CD4-positive, alpha-beta T cell (primary cell): ENCODE measurements around the gene MVD. TPM values are rescaled to one million over a fixed set of nuclear protein-coding genes. Genes with fewer than 3 reads are reported as not detected.

Experiments
- ATAC-seq: fragments of 200-7000 bp; cut with Tn5 transposase; one replicate; pipeline ENCODE4 v1.10.0; 2022; ENCODE audit warnings: mild to moderate bottlenecking; ENCODE audit not compliant: poor library complexity
- CTCF ChIA-PET: fragments of 350-600 bp; sonication (Branson Sonifier 250); formaldehyde crosslinking; loops from one replicate; lab custom pipeline; 2021; ENCODE audit warnings: antibody characterized with exemption, inconsistent platforms; lab: Charles Lee
- POLR2A ChIA-PET: fragments of 350-600 bp; sonication (Branson Sonifier 250); formaldehyde crosslinking; loops from one replicate; lab custom pipeline; 2021; ENCODE audit warnings: antibody characterized with exemption, inconsistent platforms; lab: Charles Lee
- DNase-seq, 14 experiments: peaks; one replicate each; pipeline ENCODE4 v3.0.0-alpha.2; 2013 to 2020; ENCODE audit warnings: mixed read lengths in 2 of 14
- H3K27ac ChIP-seq, 2 donors: one replicate each; pipeline versions ENCODE4 v1.5.1 to v1.7.0; 2013; ENCODE audit warnings: low read length in 2 of 2, low read depth in 1 of 2, mild to moderate bottlenecking in 1 of 2
- H3K27me3 ChIP-seq, 2 experiments: 1 replicate in 1 of 2; 2 replicates in 1 of 2; pipeline versions ENCODE4 v1.6.1 to v1.7.0; 2013; ENCODE audit warnings: low read length in 2 of 2, control low read depth in 1 of 2, mild to moderate bottlenecking in 1 of 2, moderate library complexity in 1 of 2; ENCODE audit not compliant: insufficient read depth in 2 of 2, control insufficient read depth in 1 of 2
- H3K36me3 ChIP-seq: one replicate; pipeline ENCODE4 v1.6.1; 2013; ENCODE audit warnings: low read length, control low read depth; ENCODE audit not compliant: insufficient read depth
- H3K4me1 ChIP-seq: one replicate; pipeline ENCODE4 v1.6.1; 2013; ENCODE audit warnings: low read length, control low read depth; ENCODE audit not compliant: insufficient read depth
- H3K4me3 ChIP-seq: one replicate; pipeline ENCODE4 v1.5.1; 2013; ENCODE audit warnings: mild to moderate bottlenecking, low read length, moderate library complexity
- H3K9me3 ChIP-seq, 2 experiments: 1 replicate in 1 of 2; 2 replicates in 1 of 2; pipeline versions ENCODE4 v1.6.1 to v1.7.0; 2013; ENCODE audit warnings: low read length in 2 of 2, mild to moderate bottlenecking in 2 of 2, control low read depth in 1 of 2, moderate library complexity in 1 of 2; ENCODE audit not compliant: control insufficient read depth in 1 of 2, insufficient read depth in 1 of 2
- H3K27ac Mint-ChIP-seq: one replicate; pipeline ENCODE4 v1.8.0; 2020; ENCODE audit warnings: mixed read lengths
- H3K27me3 Mint-ChIP-seq: one replicate; pipeline ENCODE4 v1.8.0; 2021; ENCODE audit warnings: mixed read lengths
- H3K36me3 Mint-ChIP-seq: one replicate; pipeline ENCODE4 v1.8.0; 2021; ENCODE audit warnings: low read depth, mixed read lengths
- H3K4me1 Mint-ChIP-seq: one replicate; pipeline ENCODE4 v1.8.0; 2021; ENCODE audit warnings: low read depth, mixed read lengths
- H3K4me3 Mint-ChIP-seq: one replicate; pipeline ENCODE4 v1.8.0; 2020; ENCODE audit warnings: mild to moderate bottlenecking, mixed read lengths
- H3K9me3 Mint-ChIP-seq: one replicate; pipeline ENCODE4 v1.8.0; 2020; ENCODE audit warnings: mixed read lengths
- intact Hi-C, 2 experiments: fragments of 100-400 bp; cut with DNase I in 1 of 2; cut with micrococcal nuclease in 1 of 2; formaldehyde crosslinking; loops; one replicate each; pipeline versions ENCODE4 v1.15.1 to v1.9.0; 2023 to 2025; cut with DNase I, micrococcal nuclease
- total RNA-seq, 174 experiments: library from RNA in 2 of 174; stranded (reverse) in 2 of 174; gene quantifications; one replicate each; pipeline ENCODE4 v1.2.3 and lab custom pipeline; 2021 to 2026
- TF ChIP-seq, protein P1 (sequence below): fragments of 200-600 bp; IDR thresholded peaks from one replicate; pipeline ENCODE4 v1.8.0; 2022; ENCODE audit warnings: antibody characterized with exemption, mild to moderate bottlenecking

MVD gene
- total RNA-seq, 2 experiments from 2014 or later: 74.2 to 76.9 TPM

DNA sequence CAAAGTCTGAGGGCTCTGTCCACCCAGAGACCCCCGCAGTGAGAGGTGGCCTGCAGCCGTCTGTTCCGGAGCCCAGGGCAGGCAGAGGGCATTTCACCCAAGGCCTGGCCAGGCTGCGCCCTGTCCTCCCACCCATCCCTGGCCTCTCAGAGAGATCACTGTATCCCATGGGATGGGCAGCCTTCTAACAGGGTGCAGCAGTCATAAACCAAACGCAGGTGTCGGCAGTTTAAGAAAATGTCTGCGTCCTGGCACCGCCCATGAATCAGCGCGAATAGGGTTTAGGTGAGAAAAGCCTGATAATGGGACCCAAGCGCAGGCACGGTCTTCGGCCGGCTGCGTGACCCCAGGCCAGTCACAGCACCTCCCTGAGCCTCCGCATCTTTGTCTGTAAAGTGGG, 17.4 kb downstream of the MVD start:
- Mint-ChIP-seq H3K27me3 (peaks cover 1% of the 10 kb centered on the region), H3K4me1 (peaks cover 16% of the 10 kb centered on the region), H3K36me3 (peaks cover 30% of the 10 kb centered on the region), H3K27ac (peak overlapping the region; percentile 24), H3K9me3 (no peaks in the 10 kb centered on the region), H3K4me3 (no peak overlapping the region)
- peaks cover 34% of the 10 kb centered on the region for H3K36me3 ChIP-seq
- H3K4me1 ChIP-seq: peaks cover 42% of the 10 kb centered on the region
- H3K9me3 ChIP-seq: peaks cover 0 to 4% of the 10 kb centered on the region in 2 experiments
- H3K4me3 ChIP-seq: no peak overlapping the region
- DNase-seq (no peak), ATAC-seq (no peak)
- no peak overlapping the region for H3K27ac ChIP-seq
- H3K27me3 ChIP-seq: no peaks in the 10 kb centered on the region
- ChIA-PET CTCF (interaction anchor here (0.6 kb wide), 1 partner anchor 92 kb away, joined by 3 read pairs; no protein-coding TSS in a partner anchor), POLR2A (no interaction called here)
- TF ChIP-seq, protein P1, sequence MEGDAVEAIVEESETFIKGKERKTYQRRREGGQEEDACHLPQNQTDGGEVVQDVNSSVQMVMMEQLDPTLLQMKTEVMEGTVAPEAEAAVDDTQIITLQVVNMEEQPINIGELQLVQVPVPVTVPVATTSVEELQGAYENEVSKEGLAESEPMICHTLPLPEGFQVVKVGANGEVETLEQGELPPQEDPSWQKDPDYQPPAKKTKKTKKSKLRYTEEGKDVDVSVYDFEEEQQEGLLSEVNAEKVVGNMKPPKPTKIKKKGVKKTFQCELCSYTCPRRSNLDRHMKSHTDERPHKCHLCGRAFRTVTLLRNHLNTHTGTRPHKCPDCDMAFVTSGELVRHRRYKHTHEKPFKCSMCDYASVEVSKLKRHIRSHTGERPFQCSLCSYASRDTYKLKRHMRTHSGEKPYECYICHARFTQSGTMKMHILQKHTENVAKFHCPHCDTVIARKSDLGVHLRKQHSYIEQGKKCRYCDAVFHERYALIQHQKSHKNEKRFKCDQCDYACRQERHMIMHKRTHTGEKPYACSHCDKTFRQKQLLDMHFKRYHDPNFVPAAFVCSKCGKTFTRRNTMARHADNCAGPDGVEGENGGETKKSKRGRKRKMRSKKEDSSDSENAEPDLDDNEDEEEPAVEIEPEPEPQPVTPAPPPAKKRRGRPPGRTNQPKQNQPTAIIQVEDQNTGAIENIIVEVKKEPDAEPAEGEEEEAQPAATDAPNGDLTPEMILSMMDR: no peak
- intact Hi-C loops: no loop called here

DNA sequence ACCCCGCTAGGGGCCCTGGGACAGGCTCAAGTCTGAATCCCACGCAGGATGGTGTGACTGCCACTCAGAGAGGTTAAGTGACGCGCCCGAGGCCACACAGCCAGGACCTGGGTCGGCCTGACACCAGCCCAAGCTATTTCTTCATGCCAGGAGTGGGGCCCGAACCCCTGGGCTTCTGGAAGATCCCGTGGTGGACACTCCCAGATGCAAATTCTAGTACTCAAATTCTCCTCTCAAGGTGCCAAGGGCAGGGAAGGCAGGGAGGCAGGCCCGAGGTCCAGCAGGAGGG, 19.3 kb downstream of the MVD start:
- ChIA-PET CTCF (no interaction called here), POLR2A (no interaction called here)
- no peak overlapping the region for H3K27ac ChIP-seq
- no peak overlapping the region for H3K4me3 ChIP-seq
- Mint-ChIP-seq H3K27me3 (peaks cover 9% of the 10 kb centered on the region), H3K27ac (no peak overlapping the region), H3K4me1 (peaks cover 17% of the 10 kb centered on the region), H3K36me3 (peaks cover 24% of the 10 kb centered on the region), H3K4me3 (no peak overlapping the region), H3K9me3 (no peaks in the 10 kb centered on the region)
- ATAC-seq: no peak
- peaks cover 44% of the 10 kb centered on the region for H3K4me1 ChIP-seq
- H3K36me3 ChIP-seq: peaks cover 28% of the 10 kb centered on the region
- peaks cover 13% of the 10 kb centered on the region in 2 experiments for H3K27me3 ChIP-seq
- no peak for DNase-seq
- intact Hi-C loops: no loop called here
- TF ChIP-seq, protein P1: no peak
- H3K9me3 ChIP-seq: peaks cover 0 to 14% of the 10 kb centered on the region in 2 experiments

DNA sequence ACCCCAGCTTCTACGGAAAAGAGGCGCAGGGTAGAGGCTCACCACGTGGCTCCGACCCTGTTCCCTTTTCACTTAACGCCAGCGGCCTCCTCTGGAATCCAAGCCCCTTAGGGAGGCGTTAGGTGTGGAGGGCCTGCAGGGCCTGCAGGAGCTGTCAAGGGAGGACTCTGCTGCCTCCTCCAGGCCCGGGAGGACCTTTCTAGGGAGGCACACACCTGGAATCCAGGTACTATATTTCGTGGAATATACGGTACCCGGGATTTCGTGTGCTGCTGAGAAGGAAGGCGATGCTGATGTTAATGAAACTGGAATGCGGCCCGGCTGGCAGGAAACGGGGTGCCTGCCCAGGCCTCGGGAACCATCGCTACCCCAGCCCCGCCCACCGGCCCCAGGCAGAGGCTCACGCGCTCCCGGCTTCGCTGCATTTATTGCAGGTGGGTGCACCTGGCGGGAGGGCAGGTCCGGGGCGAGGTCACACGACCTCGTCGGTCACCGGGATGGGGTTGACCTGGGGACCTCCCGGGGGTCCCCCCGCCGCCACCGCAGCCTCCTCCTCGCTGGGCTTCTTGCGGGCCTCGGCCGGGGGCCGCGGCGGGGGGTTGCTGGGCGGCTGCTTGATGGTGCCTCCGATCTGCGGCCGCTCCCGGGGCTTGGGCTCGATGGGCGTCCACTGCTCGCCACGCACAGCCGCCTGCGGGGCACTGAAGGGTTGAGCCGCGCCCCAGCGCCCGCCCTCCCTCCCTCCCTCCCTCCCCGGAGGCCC, 19.8 kb downstream of the MVD start:
- Histone ChIP-seq H3K36me3 (peaks cover 25% of the 10 kb centered on the region), H3K27me3 (peaks cover 13 to 14% of the 10 kb centered on the region in 2 experiments), H3K27ac (no peak overlapping the region), H3K9me3 (peaks cover 0 to 18% of the 10 kb centered on the region in 2 experiments), H3K4me3 (no peak overlapping the region), H3K4me1 (peaks cover 44% of the 10 kb centered on the region)
- ChIA-PET POLR2A (interaction anchor here (0.7 to 5.1 kb wide), 3 partner anchors 8 to 58 kb away, joined by 3 to 24 read pairs (median 5); partner anchors contain the start of gene CYBA), CTCF (no interaction called here)
- Mint-ChIP-seq H3K9me3 (no peaks in the 10 kb centered on the region), H3K27me3 (peaks cover 15% of the 10 kb centered on the region), H3K36me3 (peaks cover 24% of the 10 kb centered on the region), H3K4me3 (no peak overlapping the region), H3K27ac (no peak overlapping the region), H3K4me1 (peaks cover 23% of the 10 kb centered on the region)
- intact Hi-C loops: no loop called here
- ATAC-seq (no peak), DNase-seq (no peak)
- TF ChIP-seq, protein P1: no peak
